WTC11 (cell line): ENCODE data around the gene PGP. TPM values are rescaled to one million over a fixed set of nuclear protein-coding genes. Genes with fewer than 3 reads are reported as not detected.
A peak's percentile ranks its signal among the peaks of the same experiment; 100 is the strongest.
"Not testable (repeated sequence)": the region's sequence is repeated elsewhere in the genome, so short reads cannot be mapped to it uniquely, and the experiment has no call there.

Experiments used
- ATAC-seq: fragments of 200-7000 bp; cut with Tn5 transposase; 2 replicates; pipeline ENCODE4 v1.10.0; 2021; ENCODE audit warnings: mild to moderate bottlenecking, moderate library complexity
- CTCF ChIA-PET: fragments of 300-600 bp; sonication (Branson Sonifier 250); formaldehyde crosslinking; loops from one replicate; lab custom pipeline; 2021; ENCODE audit warnings: antibody characterized with exemption; lab: Charles Lee
- POLR2A ChIA-PET: fragments of 350-600 bp; sonication (Branson Sonifier 250); formaldehyde crosslinking; loops from one replicate; lab custom pipeline; 2021; ENCODE audit warnings: antibody characterized with exemption; lab: Charles Lee
- DNase-seq: peaks from one replicate; pipeline ENCODE4 v3.0.0; 2021; ENCODE audit warnings: low spot score
- H3K27ac Mint-ChIP-seq: 2 replicates; pipeline ENCODE4 v1.8.0; 2021; ENCODE audit warnings: mixed read lengths
- H3K27me3 Mint-ChIP-seq: 2 replicates; pipeline ENCODE4 v1.8.0; 2021; ENCODE audit warnings: low read depth, mild to moderate bottlenecking, moderate library complexity, mixed read lengths
- H3K36me3 Mint-ChIP-seq: 2 replicates; pipeline ENCODE4 v1.8.0; 2021; ENCODE audit warnings: mixed read lengths
- H3K4me1 Mint-ChIP-seq: 2 replicates; pipeline ENCODE4 v1.8.0; 2022; ENCODE audit warnings: mixed read lengths
- H3K4me3 Mint-ChIP-seq: 2 replicates; pipeline ENCODE4 v1.8.0; 2021; ENCODE audit warnings: mild to moderate bottlenecking, moderate library complexity, mixed read lengths
- H3K9me3 Mint-ChIP-seq: 2 replicates; pipeline ENCODE4 v1.8.0; 2021; ENCODE audit warnings: mixed read lengths
- ESRRA ChIP-seq: sonication (generic); formaldehyde crosslinking; IDR thresholded peaks from 2 replicates; pipeline ENCODE4 v1.8.1; 2022; ENCODE audit warnings: mild to moderate bottlenecking, missing genetic modification reagents, borderline replicate concordance
- JAZF1 ChIP-seq: fragments of 250-450 bp; sonication (Bioruptor Pico); IDR thresholded peaks from 2 replicates; pipeline ENCODE4 v1.9.0; 2021; ENCODE audit warnings: moderate library complexity, mild to moderate bottlenecking, inconsistent platforms
- KAT7 ChIP-seq: sonication (generic); formaldehyde crosslinking; IDR thresholded peaks from 2 replicates; pipeline ENCODE4 v1.8.1; 2023; ENCODE audit warnings: missing genetic modification reagents, mild to moderate bottlenecking, borderline replicate concordance
- total RNA-seq: library from RNA; stranded (reverse); gene quantifications from 3 replicates; pipeline ENCODE4 v1.2.3, GENCODE V29; 2021
- TF ChIP-seq, protein P1 (sequence below): sonication (generic); formaldehyde crosslinking; IDR thresholded peaks from 2 replicates; pipeline ENCODE4 v1.8.1; 2022; ENCODE audit warnings: low read depth, mild to moderate bottlenecking, moderate library complexity, missing genetic modification reagents, borderline replicate concordance
- TF ChIP-seq, protein P2 (sequence below): fragments of 200-600 bp; IDR thresholded peaks from 2 replicates; pipeline ENCODE4 v1.8.0; 2022; ENCODE audit warnings: antibody characterized with exemption
- TF ChIP-seq, protein P3 (sequence below): sonication (generic); formaldehyde crosslinking; IDR thresholded peaks from 2 replicates; pipeline ENCODE4 v1.8.0; 2022; ENCODE audit warnings: mild to moderate bottlenecking, missing genetic modification reagents
- TF ChIP-seq, protein P4 (sequence below): fragments of 250-450 bp; sonication (Bioruptor Pico); conservative IDR thresholded peaks from 2 replicates; pipeline ENCODE4 v1.9.0; 2021; ENCODE audit warnings: mild to moderate bottlenecking
- TF ChIP-seq, protein P5 (sequence below): sonication (generic); formaldehyde crosslinking; IDR thresholded peaks from 2 replicates; pipeline ENCODE4 v1.8.0; 2023; ENCODE audit warnings: missing genetic modification reagents

PGP gene
- total RNA-seq, 1 experiment from 2014 or later = 39.5 TPM

DNA sequence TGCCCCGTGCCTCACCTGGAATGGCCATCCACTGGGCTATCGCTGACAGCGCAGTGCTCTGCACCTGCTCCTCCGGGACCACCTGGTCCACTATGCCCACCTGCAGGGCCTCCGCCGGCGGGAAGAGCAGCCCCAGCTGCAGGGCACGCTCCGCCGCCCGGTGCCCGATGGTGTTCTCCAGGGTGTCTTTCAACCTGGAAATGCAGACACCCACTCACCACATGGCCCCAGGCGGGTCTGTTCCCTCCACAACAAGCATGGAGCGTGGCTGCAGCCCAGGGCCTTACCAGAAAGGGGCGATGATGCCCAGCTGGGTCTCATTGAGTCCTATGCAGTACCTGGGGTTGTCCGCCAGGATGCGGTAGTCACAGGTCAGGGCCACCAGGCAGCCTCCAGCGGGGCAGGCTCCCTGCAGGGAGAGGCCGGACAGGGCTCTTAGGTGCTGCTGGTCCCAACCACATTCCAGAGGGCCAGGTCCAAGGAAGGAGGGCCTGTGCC is 28.4 kb upstream of the PGP start:
- TF ChIP-seq, protein P1, sequence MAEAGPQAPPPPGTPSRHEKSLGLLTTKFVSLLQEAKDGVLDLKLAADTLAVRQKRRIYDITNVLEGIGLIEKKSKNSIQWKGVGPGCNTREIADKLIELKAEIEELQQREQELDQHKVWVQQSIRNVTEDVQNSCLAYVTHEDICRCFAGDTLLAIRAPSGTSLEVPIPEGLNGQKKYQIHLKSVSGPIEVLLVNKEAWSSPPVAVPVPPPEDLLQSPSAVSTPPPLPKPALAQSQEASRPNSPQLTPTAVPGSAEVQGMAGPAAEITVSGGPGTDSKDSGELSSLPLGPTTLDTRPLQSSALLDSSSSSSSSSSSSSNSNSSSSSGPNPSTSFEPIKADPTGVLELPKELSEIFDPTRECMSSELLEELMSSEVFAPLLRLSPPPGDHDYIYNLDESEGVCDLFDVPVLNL (CRISPR knock-in tag) = no peak
- TF ChIP-seq, protein P2, sequence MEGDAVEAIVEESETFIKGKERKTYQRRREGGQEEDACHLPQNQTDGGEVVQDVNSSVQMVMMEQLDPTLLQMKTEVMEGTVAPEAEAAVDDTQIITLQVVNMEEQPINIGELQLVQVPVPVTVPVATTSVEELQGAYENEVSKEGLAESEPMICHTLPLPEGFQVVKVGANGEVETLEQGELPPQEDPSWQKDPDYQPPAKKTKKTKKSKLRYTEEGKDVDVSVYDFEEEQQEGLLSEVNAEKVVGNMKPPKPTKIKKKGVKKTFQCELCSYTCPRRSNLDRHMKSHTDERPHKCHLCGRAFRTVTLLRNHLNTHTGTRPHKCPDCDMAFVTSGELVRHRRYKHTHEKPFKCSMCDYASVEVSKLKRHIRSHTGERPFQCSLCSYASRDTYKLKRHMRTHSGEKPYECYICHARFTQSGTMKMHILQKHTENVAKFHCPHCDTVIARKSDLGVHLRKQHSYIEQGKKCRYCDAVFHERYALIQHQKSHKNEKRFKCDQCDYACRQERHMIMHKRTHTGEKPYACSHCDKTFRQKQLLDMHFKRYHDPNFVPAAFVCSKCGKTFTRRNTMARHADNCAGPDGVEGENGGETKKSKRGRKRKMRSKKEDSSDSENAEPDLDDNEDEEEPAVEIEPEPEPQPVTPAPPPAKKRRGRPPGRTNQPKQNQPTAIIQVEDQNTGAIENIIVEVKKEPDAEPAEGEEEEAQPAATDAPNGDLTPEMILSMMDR = no peak; the same call in 1 of the 2 replicates
- TF ChIP-seq, protein P3, sequence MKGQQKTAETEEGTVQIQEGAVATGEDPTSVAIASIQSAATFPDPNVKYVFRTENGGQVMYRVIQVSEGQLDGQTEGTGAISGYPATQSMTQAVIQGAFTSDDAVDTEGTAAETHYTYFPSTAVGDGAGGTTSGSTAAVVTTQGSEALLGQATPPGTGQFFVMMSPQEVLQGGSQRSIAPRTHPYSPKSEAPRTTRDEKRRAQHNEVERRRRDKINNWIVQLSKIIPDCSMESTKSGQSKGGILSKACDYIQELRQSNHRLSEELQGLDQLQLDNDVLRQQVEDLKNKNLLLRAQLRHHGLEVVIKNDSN (CRISPR knock-in tag) = no peak
- no peak for TF ChIP-seq ESRRA (CRISPR knock-in tag)
- ATAC-seq = peak; percentile 24
- Mint-ChIP-seq H3K4me3 (no peak overlapping the region), H3K36me3 (peaks cover 33% of the 10 kb centered on the region), H3K4me1 (no peaks in the 10 kb centered on the region), H3K27ac (no peak overlapping the region), H3K27me3 (no peaks in the 10 kb centered on the region; the same call in 1 of the 2 replicates), H3K9me3 (no peaks in the 10 kb centered on the region)
- DNase-seq = peak; percentile 56
- ChIA-PET CTCF (interaction anchor here (0.6 to 3.6 kb wide), 3 partner anchors 9 to 185 kb away, joined by 3 to 15 read pairs (median 4); partner anchors contain the start of gene ECI1), POLR2A (no interaction called here)

DNA sequence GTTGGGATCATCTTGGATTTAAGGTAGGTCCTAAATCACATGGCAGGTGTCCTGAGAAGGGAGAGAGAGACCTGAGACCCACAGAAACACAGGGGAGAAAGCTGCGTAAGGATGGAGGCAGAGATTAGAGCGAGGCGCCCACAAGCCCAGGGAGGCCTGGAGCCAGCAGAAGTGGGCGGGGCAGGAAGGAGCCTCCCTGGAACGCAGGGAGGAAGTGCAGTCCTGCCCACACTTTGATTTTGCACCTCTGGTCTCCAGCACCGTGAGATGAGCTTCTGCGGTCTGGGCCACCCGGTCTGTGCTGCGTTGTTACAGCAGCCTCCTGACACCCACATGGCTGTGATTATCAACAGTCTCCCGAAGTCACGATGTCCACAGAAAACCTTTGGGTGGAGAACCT is 28.0 kb upstream of the PGP start:
- ChIA-PET POLR2A (no interaction called here), CTCF (interaction anchor here (0.6 to 3.6 kb wide), 3 partner anchors 9 to 186 kb away, joined by 3 to 15 read pairs (median 4); partner anchors contain the start of gene ECI1)
- Mint-ChIP-seq H3K4me1 (no peaks in the 10 kb centered on the region), H3K27me3 (peaks cover 2% of the 10 kb centered on the region), H3K36me3 (peaks cover 33% of the 10 kb centered on the region), H3K27ac (no peak overlapping the region), H3K4me3 (no peak overlapping the region), H3K9me3 (no peaks in the 10 kb centered on the region)
- ATAC-seq (no peak), DNase-seq (no peak)
- TF ChIP-seq JAZF1 (CRISPR knock-in tag) (no peak), KAT7 (no peak)
- TF ChIP-seq, protein P4, sequence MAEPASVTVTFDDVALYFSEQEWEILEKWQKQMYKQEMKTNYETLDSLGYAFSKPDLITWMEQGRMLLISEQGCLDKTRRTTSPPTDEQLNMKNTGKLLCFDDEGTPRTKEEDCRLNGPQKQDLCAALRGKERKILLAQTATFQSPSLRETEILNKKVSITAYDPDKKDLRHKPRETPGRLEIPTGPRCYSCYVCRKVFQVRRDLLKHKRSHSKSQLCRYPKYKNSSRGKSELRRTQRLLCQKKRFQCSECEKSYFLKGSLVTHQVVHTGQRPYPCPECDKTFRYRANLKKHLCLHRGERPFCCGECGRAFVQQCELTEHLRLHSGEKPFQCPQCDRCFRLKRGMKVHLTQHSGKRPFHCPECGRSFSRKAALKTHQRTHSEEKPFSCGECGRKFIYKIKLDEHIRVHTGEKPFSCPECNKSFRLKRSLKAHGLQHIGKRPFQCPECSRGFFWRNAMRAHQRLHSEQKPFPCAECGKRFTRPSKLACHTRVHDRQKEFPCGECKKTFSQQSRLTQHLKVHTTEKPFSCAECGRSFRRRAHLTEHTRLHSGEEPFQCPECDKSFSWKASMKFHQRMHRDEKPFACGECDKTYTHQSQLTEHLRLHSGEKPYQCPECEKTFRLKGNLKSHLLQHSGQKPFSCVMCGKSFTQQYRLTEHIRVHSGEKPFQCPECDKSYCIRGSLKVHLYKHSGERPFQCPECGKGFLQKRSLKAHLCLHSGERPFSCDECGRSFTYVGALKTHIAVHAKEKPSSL = no peak
- TF ChIP-seq, protein P5, sequence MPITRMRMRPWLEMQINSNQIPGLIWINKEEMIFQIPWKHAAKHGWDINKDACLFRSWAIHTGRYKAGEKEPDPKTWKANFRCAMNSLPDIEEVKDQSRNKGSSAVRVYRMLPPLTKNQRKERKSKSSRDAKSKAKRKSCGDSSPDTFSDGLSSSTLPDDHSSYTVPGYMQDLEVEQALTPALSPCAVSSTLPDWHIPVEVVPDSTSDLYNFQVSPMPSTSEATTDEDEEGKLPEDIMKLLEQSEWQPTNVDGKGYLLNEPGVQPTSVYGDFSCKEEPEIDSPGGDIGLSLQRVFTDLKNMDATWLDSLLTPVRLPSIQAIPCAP = no peak

DNA sequence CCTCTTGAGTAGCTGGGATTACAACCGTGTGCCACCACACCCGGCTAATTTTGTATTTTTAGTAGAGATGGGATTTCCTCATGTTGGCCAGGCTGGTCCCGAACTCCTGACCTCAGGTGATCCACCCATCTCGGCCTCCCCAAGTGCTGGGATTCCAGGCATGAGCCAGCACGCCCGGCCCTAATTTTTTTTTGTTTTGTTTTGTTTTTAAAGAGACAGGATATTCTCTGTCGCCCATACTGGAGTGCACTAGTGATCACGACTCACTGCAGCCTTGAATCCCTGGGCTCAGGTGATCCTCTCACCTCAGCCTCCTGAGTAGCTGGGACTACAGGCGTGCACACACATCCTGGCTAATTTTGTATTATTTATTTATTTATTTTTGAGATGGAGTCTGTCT is 25.7 kb upstream of the PGP start:
- not testable (repeated sequence) for H3K4me1 Mint-ChIP-seq, DNase-seq, H3K4me3 Mint-ChIP-seq, H3K27ac Mint-ChIP-seq, ATAC-seq, H3K9me3 Mint-ChIP-seq
- ChIA-PET POLR2A (interaction anchor here (0.5 to 1.2 kb wide), 3 partner anchors 12 to 34 kb away, joined by 3 to 7 read pairs (median 5); partner anchors contain the start of gene ECI1), CTCF (interaction anchor here (3.6 kb wide), 1 partner anchor 12 kb away, joined by 15 read pairs; the partner anchor contains the start of gene ECI1)
- H3K27me3 Mint-ChIP-seq = peaks cover 16% of the 10 kb centered on the region
- peaks cover 20% of the 10 kb centered on the region for H3K36me3 Mint-ChIP-seq
